Astrocyte of the hippocampus (primary cell): ENCODE data around the gene SUFU.

ENCODE experiments used
- DNase-seq: peaks from one replicate; pipeline ENCODE4 v3.0.0; 2011; ENCODE audit warnings: low read depth, low spot score

SUFU gene

GRCh38 chr10:102619281-102619981, 115.7 kb downstream of the SUFU start:
- DNase-seq = no peak

GRCh38 chr10:102620138-102620590, 116.4 kb downstream of the SUFU start:
- DNase-seq = no peak

- no peak for DNase-seq
Observed at GRCh38 chr10:102620591-102621442, 117.0 kb downstream of the SUFU start.

GRCh38 chr10:102621443-102622325, 117.9 kb downstream of the SUFU start:
- peak; percentile 62 for DNase-seq

GRCh38 chr10:102624094-102624493, 120.3 kb downstream of the SUFU start:
- DNase-seq = no peak

GRCh38 chr10:102624751-102625645, 121.2 kb downstream of the SUFU start:
- no peak for DNase-seq

GRCh38 chr10:102626026-102626685, 122.4 kb downstream of the SUFU start:
- no peak for DNase-seq

- no peak for DNase-seq
Observed at GRCh38 chr10:102627291-102627735, 123.5 kb downstream of the SUFU start.

- DNase-seq = peak; percentile 90
Observed at GRCh38 chr10:102627736-102628293, 124.0 kb downstream of the SUFU start.

GRCh38 chr10:102628451-102628911, 124.7 kb downstream of the SUFU start:
- DNase-seq = peak; percentile 59

GRCh38 chr10:102629661-102630614, 126.2 kb downstream of the SUFU start:
- peak; percentile 96 for DNase-seq

GRCh38 chr10:102630663-102631062, 126.9 kb downstream of the SUFU start:
- DNase-seq = no peak

GRCh38 chr10:102631525-102632393, 128.0 kb downstream of the SUFU start:
- DNase-seq = no peak

- peak; percentile 36 for DNase-seq
Observed at GRCh38 chr10:102632394-102633111, 128.8 kb downstream of the SUFU start.

- no peak for DNase-seq
Observed at GRCh38 chr10:102633287-102633686, 129.5 kb downstream of the SUFU start.

- DNase-seq = no peak
Observed at GRCh38 chr10:102633848-102634247, 130.1 kb downstream of the SUFU start.

- no peak for DNase-seq
Observed at GRCh38 chr10:102634686-102635085, 130.9 kb downstream of the SUFU start.
